Neuronal stem cell (in vitro differentiated cells): Measurements from ENCODE around the gene PID1.

Experiments used
- DNase-seq: peaks from one replicate; pipeline ENCODE4 v3.0.0-alpha.2; 2013; ENCODE audit warnings: low spot score
- H2AFZ ChIP-seq: one replicate; pipeline ENCODE4 v1.6.1; 2013; ENCODE audit warnings: mild to moderate bottlenecking, low read length, inconsistent platforms
- H2AK5ac ChIP-seq: 2 replicates; pipeline ENCODE4 v1.6.1; 2013; ENCODE audit warnings: low read depth, mild to moderate bottlenecking, inconsistent platforms, low read length, moderate library complexity, mixed read lengths
- H2BK120ac ChIP-seq: 2 replicates; pipeline ENCODE4 v1.6.1; 2013; ENCODE audit warnings: low read depth, mild to moderate bottlenecking, inconsistent platforms, low read length, moderate library complexity, mixed read lengths
- H2BK12ac ChIP-seq: one replicate; pipeline ENCODE4 v1.6.1; 2013; ENCODE audit warnings: low read length, inconsistent platforms
- H2BK15ac ChIP-seq: 2 replicates; pipeline ENCODE4 v1.6.1; 2013; ENCODE audit warnings: mild to moderate bottlenecking, low read length, inconsistent platforms, mixed read lengths
- H2BK5ac ChIP-seq: one replicate; pipeline ENCODE4 v1.6.1; 2013; ENCODE audit warnings: inconsistent platforms, mild to moderate bottlenecking, low read length, moderate library complexity
- H3K14ac ChIP-seq: one replicate; pipeline ENCODE4 v1.6.1; 2013; ENCODE audit warnings: low read length, inconsistent platforms
- H3K18ac ChIP-seq: 2 replicates; pipeline ENCODE4 v1.6.1; 2013; ENCODE audit warnings: low read length, inconsistent platforms
- H3K23ac ChIP-seq: 2 replicates; pipeline ENCODE4 v1.6.1; 2013; ENCODE audit warnings: low read depth, mild to moderate bottlenecking, mixed read lengths, low read length, inconsistent platforms; ENCODE audit not compliant: poor library complexity
- H3K27ac ChIP-seq: replicated peaks from 3 replicates; pipeline ENCODE4 v1.5.1; 2013; ENCODE audit warnings: low read length, inconsistent platforms
- H3K27me3 ChIP-seq, 3 experiments: 2 replicates each; pipeline ENCODE4 v1.6.1; 2013; ENCODE audit warnings: low read length in 3 of 3, mild to moderate bottlenecking in 2 of 3, inconsistent platforms in 1 of 3, low read depth in 1 of 3, mixed read lengths in 1 of 3, moderate library complexity in 1 of 3; ENCODE audit not compliant: control insufficient read depth in 3 of 3, insufficient read depth in 3 of 3
- H3K36me3 ChIP-seq, 2 donors: replicated peaks in 1 of 2; 2 replicates each; pipeline ENCODE4 v1.6.1; 2013; ENCODE audit warnings: low read length in 2 of 2; ENCODE audit not compliant: control insufficient read depth in 2 of 2, insufficient read depth in 2 of 2
- H3K4ac ChIP-seq: 2 replicates; pipeline ENCODE4 v1.6.1; 2013; ENCODE audit warnings: inconsistent platforms, mild to moderate bottlenecking, low read length, moderate library complexity
- H3K4me1 ChIP-seq, 2 donors: 1 replicate in 1 of 2; 2 replicates in 1 of 2; pipeline ENCODE4 v1.6.1; 2013; ENCODE audit warnings: low read length in 2 of 2, low read depth in 1 of 2; ENCODE audit not compliant: control insufficient read depth in 2 of 2, insufficient read depth in 1 of 2
- H3K4me2 ChIP-seq: one replicate; pipeline ENCODE4 v1.6.1; 2013; ENCODE audit warnings: mild to moderate bottlenecking, low read length, inconsistent platforms; ENCODE audit not compliant: insufficient read depth, poor library complexity, severe bottlenecking
- H3K4me3 ChIP-seq, 2 donors: 2 replicates each; pipeline ENCODE4 v1.5.1; 2013; ENCODE audit warnings: low read length in 2 of 2, mild to moderate bottlenecking in 2 of 2, inconsistent platforms in 1 of 2, moderate library complexity in 1 of 2
- H3K79me1 ChIP-seq: one replicate; pipeline ENCODE4 v1.6.1; 2013; ENCODE audit warnings: low read depth, mild to moderate bottlenecking, inconsistent platforms, low read length, moderate library complexity
- H3K9ac ChIP-seq: one replicate; pipeline ENCODE4 v1.6.1; 2013; ENCODE audit warnings: mild to moderate bottlenecking, low read depth, low read length, inconsistent platforms; ENCODE audit not compliant: poor library complexity
- H3K9me3 ChIP-seq, 2 donors: replicated peaks in 1 of 2; 2 replicates each; pipeline versions ENCODE3 to v1.6.1; 2013; ENCODE audit warnings: low read length in 2 of 2, mild to moderate bottlenecking in 2 of 2, inconsistent platforms in 1 of 2, low read depth in 1 of 2, mixed read lengths in 1 of 2, moderate library complexity in 1 of 2; ENCODE audit not compliant: control insufficient read depth in 2 of 2, insufficient read depth in 1 of 2
- H4K8ac ChIP-seq: one replicate; pipeline ENCODE4 v1.6.1; 2013; ENCODE audit warnings: low read depth, mild to moderate bottlenecking, inconsistent platforms, low read length, moderate library complexity
- H4K91ac ChIP-seq: one replicate; pipeline ENCODE4 v1.6.1; 2013; ENCODE audit warnings: low read length, low read depth, mild to moderate bottlenecking, inconsistent platforms; ENCODE audit not compliant: poor library complexity
- WGBS, 2 donors: extraction: QIAGEN DNeasy Blood & Tissue Kit; methylation state at CpG; one replicate each; pipeline ENCODE4 v1.1.7; 2013; ENCODE audit warnings: missing lambda C conversion rate in 2 of 2, mixed read lengths in 1 of 2; ENCODE audit not compliant: insufficient read length in 2 of 2, insufficient replicate concordance in 1 of 2; ENCODE audit errors: extremely low coverage in 2 of 2; 5-methylcytosine and 5-hydroxymethylcytosine counted together

The PID1 gene

DNA sequence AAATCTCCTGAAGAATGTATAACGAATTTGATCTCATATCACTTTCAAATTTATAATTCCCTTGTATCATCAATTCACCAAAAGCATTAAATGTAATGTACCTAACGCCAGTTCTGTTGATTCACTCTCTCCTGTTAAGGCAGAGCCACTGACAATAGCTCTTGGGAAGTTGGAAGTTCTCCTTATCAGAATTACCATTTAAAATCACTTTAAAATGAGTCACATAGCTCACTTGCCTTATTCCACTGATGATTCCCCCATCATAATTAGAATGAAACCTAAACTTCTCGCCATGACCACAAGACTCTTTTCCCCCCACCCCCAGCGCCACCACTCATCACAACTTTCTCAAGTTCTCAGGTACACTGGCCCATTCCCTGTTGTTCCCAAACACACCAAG is 117.1 kb downstream of the PID1 start:
- Histone ChIP-seq H2AK5ac (no peak overlapping the region), H2AFZ (no peak overlapping the region), H3K79me1 (no peaks in the 10 kb centered on the region), H3K27me3 (no peaks in the 10 kb centered on the region), H3K23ac (no peak overlapping the region), H3K4ac (no peak overlapping the region), H3K14ac (no peak overlapping the region), H3K9ac (no peak overlapping the region), H3K27ac (no peak overlapping the region), H4K91ac (no peak overlapping the region), H4K8ac (no peak overlapping the region), H3K9me3 (no peaks in the 10 kb centered on the region), H3K4me1 (no peaks in the 10 kb centered on the region), H3K36me3 (no peaks in the 10 kb centered on the region), H3K18ac (no peak overlapping the region), H3K4me2 (no peak overlapping the region), H2BK5ac (no peak overlapping the region), H2BK12ac (no peak overlapping the region), H2BK120ac (no peak overlapping the region), H3K4me3 (no peak overlapping the region), H2BK15ac (no peak overlapping the region)
- DNase-seq, result no peak
- no CpG with 5 or more reads among the region's 4 CpGs for WGBS, 2 donors

DNA sequence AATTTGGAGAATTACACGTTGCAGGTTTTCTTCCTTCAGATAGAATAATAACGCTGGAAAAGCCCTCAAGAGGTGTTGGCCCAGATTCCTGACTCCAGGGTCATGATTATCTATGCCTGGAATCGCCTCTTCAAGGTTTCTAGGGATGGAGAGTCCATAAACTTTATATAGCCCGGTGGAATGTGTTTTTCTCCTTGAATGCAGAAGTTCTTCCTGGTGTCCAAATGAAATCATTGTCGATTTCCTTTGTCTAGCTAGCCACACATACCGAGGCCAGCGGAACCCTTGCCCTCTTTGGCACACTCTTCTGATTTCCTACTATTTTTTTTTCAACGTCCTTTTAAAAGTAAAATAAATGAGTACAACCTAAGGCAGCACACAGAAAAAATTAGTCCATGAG is 117.8 kb downstream of the PID1 start:
- Histone ChIP-seq H3K9ac (no peak overlapping the region), H2BK120ac (no peak overlapping the region), H3K23ac (no peak overlapping the region), H3K27ac (no peak overlapping the region), H2BK5ac (no peak overlapping the region), H2AK5ac (no peak overlapping the region), H3K14ac (no peak overlapping the region), H3K9me3 (no peaks in the 10 kb centered on the region), H3K4me3 (no peak overlapping the region), H3K79me1 (no peaks in the 10 kb centered on the region), H4K91ac (no peak overlapping the region), H3K4ac (no peak overlapping the region), H3K4me2 (no peak overlapping the region), H3K27me3 (no peaks in the 10 kb centered on the region), H3K36me3 (no peaks in the 10 kb centered on the region), H2BK12ac (no peak overlapping the region), H3K4me1 (no peaks in the 10 kb centered on the region), H2AFZ (no peak overlapping the region), H3K18ac (no peak overlapping the region), H4K8ac (no peak overlapping the region), H2BK15ac (no peak overlapping the region)
- no peak for DNase-seq
- WGBS, 2 donors, result no CpG with 5 or more reads among the region's 8 CpGs

DNA sequence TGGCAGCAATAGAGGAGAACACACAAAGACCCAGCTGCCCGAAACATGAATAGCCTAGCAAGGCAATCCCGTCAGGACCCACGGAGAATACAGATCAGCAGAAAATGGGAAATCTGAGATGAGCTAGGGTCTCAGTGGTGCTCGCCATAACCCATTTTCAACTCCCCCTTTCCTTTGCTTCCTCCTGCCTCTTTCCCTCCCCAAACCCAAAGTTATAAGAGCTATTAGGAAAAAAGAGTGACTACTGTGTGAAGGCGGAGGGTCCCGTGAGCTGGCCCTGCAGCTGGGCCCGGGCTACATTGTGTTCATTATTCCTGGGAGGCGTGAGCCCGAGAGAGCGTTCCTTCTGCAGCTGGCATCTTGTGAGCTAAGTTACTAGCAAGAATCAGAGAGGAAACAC is 118.4 kb downstream of the PID1 start:
- Histone ChIP-seq H2BK15ac (no peak overlapping the region), H2AK5ac (no peak overlapping the region), H3K23ac (no peak overlapping the region), H3K9ac (no peak overlapping the region), H3K9me3 (no peaks in the 10 kb centered on the region), H3K27me3 (no peaks in the 10 kb centered on the region), H2BK120ac (no peak overlapping the region), H3K36me3 (no peaks in the 10 kb centered on the region), H3K4me3 (no peak overlapping the region), H3K4me1 (no peaks in the 10 kb centered on the region), H4K91ac (no peak overlapping the region), H3K18ac (no peak overlapping the region), H2BK5ac (no peak overlapping the region), H2AFZ (no peak overlapping the region), H3K14ac (no peak overlapping the region), H3K27ac (no peak overlapping the region), H3K79me1 (no peaks in the 10 kb centered on the region), H2BK12ac (no peak overlapping the region), H4K8ac (no peak overlapping the region), H3K4ac (no peak overlapping the region), H3K4me2 (no peak overlapping the region)
- WGBS, 2 donors, result no CpG with 5 or more reads among the region's 10 CpGs
- no peak for DNase-seq

DNA sequence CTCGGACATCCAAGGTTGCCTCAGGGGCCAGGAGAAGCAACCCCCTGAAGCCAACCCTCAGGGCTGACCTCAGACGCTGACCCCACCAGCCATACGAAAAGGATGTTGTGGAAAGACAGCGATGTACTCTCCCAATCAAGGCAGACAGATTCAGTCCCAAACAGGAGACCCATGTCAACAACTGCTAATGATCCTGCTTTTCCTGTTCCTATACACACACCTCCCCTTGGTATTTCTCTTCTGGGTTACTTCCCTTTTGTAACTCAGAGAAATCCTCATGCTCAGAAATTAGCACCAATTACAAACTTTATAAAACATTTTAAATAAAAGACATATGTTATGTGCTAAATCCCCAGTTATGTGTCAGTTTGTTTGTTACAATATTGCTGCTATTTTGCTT is 120.8 kb downstream of the PID1 start:
- Histone ChIP-seq H4K91ac (no peak overlapping the region), H2AFZ (no peak overlapping the region)

More for the DNA sequence above, 120.8 kb downstream of the PID1 start:
- Histone ChIP-seq H4K8ac (no peak overlapping the region), H2BK120ac (no peak overlapping the region), H3K4me3 (no peak overlapping the region), H2BK12ac (no peak overlapping the region), H3K27me3 (no peaks in the 10 kb centered on the region), H3K9me3 (no peaks in the 10 kb centered on the region), H3K4me2 (no peak overlapping the region), H3K79me1 (no peaks in the 10 kb centered on the region), H3K36me3 (no peaks in the 10 kb centered on the region), H3K18ac (no peak overlapping the region), H2BK5ac (no peak overlapping the region), H2AK5ac (no peak overlapping the region), H3K4ac (no peak overlapping the region), H3K27ac (no peak overlapping the region), H3K23ac (no peak overlapping the region), H3K4me1 (no peaks in the 10 kb centered on the region), H3K14ac (no peak overlapping the region), H3K9ac (no peak overlapping the region), H2BK15ac (no peak overlapping the region)
- DNase-seq, result no peak
- WGBS, 2 donors, result no CpG with 5 or more reads among the region's 4 CpGs
